IPS DF 6.9 (cell line): Measurements from ENCODE around the gene TRAP1.
"Not testable (repeated sequence)": the region's sequence is repeated elsewhere in the genome, so short reads cannot be mapped to it uniquely, and the experiment has no call there.

Experiments used
- DNase-seq: peaks from one replicate; pipeline ENCODE4 v3.0.0-alpha.2; 2013; ENCODE audit warnings: low read depth, low spot score
- H3K27ac ChIP-seq: one replicate; pipeline ENCODE4 v1.5.1; 2013; ENCODE audit warnings: low read length, control low read depth
- H3K27me3 ChIP-seq: 2 replicates; pipeline ENCODE4 v1.6.1; 2013; ENCODE audit warnings: mild to moderate bottlenecking, low read length; ENCODE audit not compliant: control insufficient read depth, insufficient read depth
- H3K36me3 ChIP-seq: 2 replicates; pipeline ENCODE4 v1.6.1; 2013; ENCODE audit warnings: low read length; ENCODE audit not compliant: control insufficient read depth, insufficient read depth
- H3K4me1 ChIP-seq: 2 replicates; pipeline ENCODE4 v1.6.1; 2013; ENCODE audit warnings: low read length; ENCODE audit not compliant: control insufficient read depth, insufficient read depth
- H3K4me3 ChIP-seq: 2 replicates; pipeline ENCODE4 v1.5.1; 2013; ENCODE audit warnings: mild to moderate bottlenecking, low read length
- H3K9me3 ChIP-seq: 2 replicates; pipeline ENCODE4 v1.6.1; 2013; ENCODE audit warnings: low read length, inconsistent platforms; ENCODE audit not compliant: control insufficient read depth, insufficient read depth
- whole genome bisulfite sequencing: extraction: QIAGEN DNeasy Blood & Tissue Kit; methylation state at CpG from one replicate; pipeline ENCODE4 v1.1.7; 2013; ENCODE audit warnings: mixed read lengths, missing lambda C conversion rate; ENCODE audit not compliant: insufficient read length, insufficient coverage; 5-methylcytosine and 5-hydroxymethylcytosine counted together

The TRAP1 gene

GRCh38 chr16:3618769-3619141 is 98.6 kb downstream of the TRAP1 start:
- no CpG with 5 or more reads among the region's 3 CpGs for WGBS
- H3K4me3 ChIP-seq = no peak overlapping the region
- no peaks in the 10 kb centered on the region for H3K4me1 ChIP-seq
- no peaks in the 10 kb centered on the region for H3K9me3 ChIP-seq
- no peak for DNase-seq
- no peaks in the 10 kb centered on the region for H3K27me3 ChIP-seq
- H3K36me3 ChIP-seq = no peaks in the 10 kb centered on the region
- H3K27ac ChIP-seq = no peak overlapping the region

DNA sequence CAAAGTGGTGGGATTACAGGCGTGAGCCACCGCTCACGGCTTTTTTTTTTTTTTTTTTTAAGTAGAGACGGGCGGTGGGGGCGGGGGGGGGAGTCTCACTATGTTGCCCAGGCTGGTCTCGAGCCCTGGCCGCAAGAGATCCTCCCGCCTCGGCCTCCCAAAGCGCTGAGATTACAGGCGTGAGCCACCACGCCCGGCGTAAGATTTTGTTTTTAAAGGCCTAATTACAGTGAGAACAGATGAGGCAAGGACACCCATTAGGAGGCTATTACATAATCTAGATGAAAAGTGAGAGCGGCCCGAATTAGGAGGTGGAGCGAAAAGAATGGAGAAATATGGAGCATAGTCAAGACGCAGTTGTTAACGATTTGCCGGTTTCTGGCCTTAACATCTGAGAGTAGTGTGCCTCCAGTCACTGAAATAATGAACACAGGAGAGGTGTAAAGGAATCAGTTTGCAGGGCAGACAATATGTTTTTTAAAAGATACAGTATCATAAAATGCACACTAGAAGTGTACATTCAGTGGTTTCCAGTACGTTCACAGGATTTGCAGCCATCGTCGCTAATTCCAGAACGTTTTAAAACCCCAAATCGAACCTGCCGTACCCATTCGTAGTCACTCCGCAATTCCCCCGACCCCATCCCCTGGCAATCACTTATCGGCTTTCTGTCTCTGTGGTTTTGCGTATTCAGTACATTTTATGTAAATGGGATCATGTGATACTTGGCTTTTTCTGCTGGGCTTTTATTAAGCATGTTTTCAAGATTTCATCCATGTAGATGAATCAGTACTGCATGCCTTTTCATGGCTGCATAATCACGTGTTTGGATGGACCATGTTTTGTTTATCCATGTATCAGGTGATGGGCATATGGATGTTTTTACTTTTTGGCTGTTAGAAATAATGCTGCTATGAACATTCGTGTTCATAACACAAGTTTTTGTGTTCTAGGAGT is 104.5 kb downstream of the TRAP1 start:
- Histone ChIP-seq H3K36me3 (no peaks in the 10 kb centered on the region), H3K4me1 (peaks cover 1% of the 10 kb centered on the region; the same call in 1 of the 2 replicates), H3K27ac (no peak overlapping the region), H3K27me3 (no peaks in the 10 kb centered on the region), H3K4me3 (no peak overlapping the region), H3K9me3 (no peaks in the 10 kb centered on the region)
- no peak for DNase-seq
- no CpG with 5 or more reads among the region's 34 CpGs for WGBS

DNA sequence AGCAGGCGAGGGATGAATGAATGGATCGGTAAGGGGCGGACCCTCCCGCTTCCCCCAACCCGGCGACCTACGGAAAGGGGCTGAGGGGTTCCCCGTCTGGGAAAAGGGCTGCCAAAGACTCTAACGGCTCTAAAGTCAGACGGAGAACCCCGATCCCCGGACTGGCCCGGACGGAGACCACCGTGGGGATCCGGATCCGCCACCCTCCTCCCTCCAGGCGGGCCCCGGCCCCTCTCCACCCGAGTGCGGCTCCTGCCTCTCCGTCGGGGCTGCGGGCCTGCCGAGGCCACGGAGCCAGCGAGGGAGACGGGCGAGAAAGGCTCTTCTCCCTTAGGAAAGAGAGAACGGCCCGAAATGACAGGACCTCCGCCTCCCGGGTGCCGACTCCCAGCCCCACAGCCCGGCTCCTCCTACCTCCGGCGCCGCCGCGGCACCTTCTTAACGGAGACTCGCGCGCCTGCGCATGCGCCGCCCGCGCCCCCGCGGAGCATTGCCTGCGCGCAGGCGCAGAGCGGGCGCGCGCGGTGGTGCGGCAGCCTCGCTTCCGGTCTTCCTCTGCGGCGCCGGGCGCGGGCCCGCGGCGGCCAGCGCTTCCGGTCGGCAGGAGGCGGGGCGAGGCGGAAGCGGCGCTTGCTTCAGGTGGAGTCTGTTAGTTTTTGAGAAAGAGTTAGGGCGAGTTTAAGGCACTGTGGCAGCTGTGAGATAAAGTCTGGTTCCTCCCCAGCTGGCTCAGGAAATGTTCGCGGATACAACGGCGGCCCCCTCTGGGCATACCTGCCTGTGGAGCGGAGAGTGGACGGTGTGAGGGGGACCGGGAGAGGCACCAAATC is 106.0 kb downstream of the TRAP1 start, which contains the start of gene SLX4:
Gene SLX4 (minus strand): TSS at position 461 of the 830 bp plus-strand sequence. CDS start 2,642 bp downstream, outside the sequence.
- Histone ChIP-seq H3K27ac (no peak within 1 kb of the TSS), H3K27me3 (no peaks in the 10 kb centered on the region), H3K4me3 (peak within 1 kb of the TSS; percentile 46), H3K4me1 (peaks cover 1% of the 10 kb centered on the region; the same call in 1 of the 2 replicates), H3K9me3 (no peaks in the 10 kb centered on the region), H3K36me3 (no peaks in the 10 kb centered on the region)
- no CpG with 5 or more reads among the region's 86 CpGs for WGBS
- DNase-seq = peak; percentile 71

GRCh38 chr16:3610698-3611145 is 106.6 kb downstream of the TRAP1 start:
- Histone ChIP-seq H3K27me3 (no peaks in the 10 kb centered on the region), H3K36me3 (no peaks in the 10 kb centered on the region), H3K9me3 (no peaks in the 10 kb centered on the region), H3K27ac (no peak overlapping the region), H3K4me1 (peaks cover 1% of the 10 kb centered on the region; the same call in 1 of the 2 replicates), H3K4me3 (peak overlapping the region; percentile 46; the same call in 1 of the 2 replicates)
- WGBS = no CpG with 5 or more reads among the region's 10 CpGs
- no peak for DNase-seq

DNA sequence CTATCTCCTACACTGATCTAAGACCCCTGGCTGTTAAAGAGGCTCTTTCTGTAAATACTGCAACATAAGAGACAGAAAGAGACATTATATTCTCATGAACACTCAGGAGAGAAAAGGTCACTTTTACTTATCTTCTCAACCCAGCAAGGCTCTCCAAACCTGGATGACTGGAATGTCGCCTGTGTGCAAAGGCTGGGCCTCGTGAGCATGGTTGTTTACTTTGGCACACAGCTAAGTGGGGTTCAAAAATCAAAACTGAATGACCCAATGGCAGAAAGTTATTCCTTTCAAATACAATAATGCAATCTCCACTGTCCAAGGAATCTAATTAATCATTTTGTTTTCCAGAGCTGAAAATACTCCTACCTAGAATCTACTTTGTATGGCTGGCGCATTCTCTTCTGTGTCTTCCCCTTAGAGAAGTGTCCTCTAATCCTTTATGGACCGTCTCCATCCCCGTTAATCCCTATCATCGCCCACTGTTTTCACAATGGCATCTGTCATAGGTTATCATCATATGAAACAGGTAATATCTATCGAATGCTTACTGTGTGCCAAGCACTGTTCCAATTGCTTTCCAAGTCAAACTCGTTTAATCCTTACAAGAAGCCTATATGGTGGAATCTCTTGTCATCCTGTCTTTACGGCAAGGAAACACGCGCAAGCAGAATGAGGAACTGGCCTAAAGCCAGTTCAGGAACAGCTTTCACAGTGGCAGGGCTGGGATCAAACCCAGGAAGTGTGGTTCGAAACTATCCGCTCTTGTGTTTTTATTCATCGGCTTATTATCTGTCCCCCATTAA is 107.2 kb downstream of the TRAP1 start:
- H3K4me3 ChIP-seq = no peak overlapping the region; the same call in 1 of the 2 replicates
- WGBS = no CpG with 5 or more reads among the region's 14 CpGs
- no peaks in the 10 kb centered on the region for H3K36me3 ChIP-seq
- no peaks in the 10 kb centered on the region for H3K9me3 ChIP-seq
- peaks cover 1% of the 10 kb centered on the region; the same call in 1 of the 2 replicates for H3K4me1 ChIP-seq
- no peaks in the 10 kb centered on the region for H3K27me3 ChIP-seq
- DNase-seq = no peak
- no peak overlapping the region for H3K27ac ChIP-seq

GRCh38 chr16:3608976-3609375 is 108.3 kb downstream of the TRAP1 start:
- not testable (repeated sequence) for H3K36me3 ChIP-seq, H3K9me3 ChIP-seq, H3K27me3 ChIP-seq, H3K4me3 ChIP-seq, DNase-seq, H3K4me1 ChIP-seq, H3K27ac ChIP-seq
- WGBS = no CpG with 5 or more reads among the region's 13 CpGs

- no peak overlapping the region for H3K27ac ChIP-seq
- WGBS = no CpG with 5 or more reads among the region's 5 CpGs
- no peak overlapping the region for H3K4me3 ChIP-seq
- no peak for DNase-seq
- H3K27me3 ChIP-seq = no peaks in the 10 kb centered on the region
- H3K36me3 ChIP-seq = peaks cover 5% of the 10 kb centered on the region; the same call in 1 of the 2 replicates
- no peaks in the 10 kb centered on the region for H3K9me3 ChIP-seq
- peaks cover 1% of the 10 kb centered on the region; the same call in 1 of the 2 replicates for H3K4me1 ChIP-seq
Observed at GRCh38 chr16:3608069-3608468, 109.3 kb downstream of the TRAP1 start.
